ENCODE measurements around the gene ZKSCAN5. TPM values are rescaled to one million over a fixed set of nuclear protein-coding genes. Genes with fewer than 3 reads are reported as not detected.

The ZKSCAN5 gene
- total and polyA plus RNA-seq, 2 experiments from 2014 or later: 4.6 to 13.4 TPM

GRCh38 chr7:99543081-99543671, 38.7 kb downstream of the ZKSCAN5 start:
- ATAC-seq: no peak
- Mint-ChIP-seq H3K9me3 (peaks cover 86% of the 10 kb centered on the region), H3K27ac (no peak overlapping the region), H3K4me3 (no peak overlapping the region), H3K36me3 (ENCODE audit: low read depth) (peaks cover 63% of the 10 kb centered on the region), H3K4me1 (no peaks in the 10 kb centered on the region), H3K27me3 (ENCODE audit: insufficient read depth, low read depth, poor library complexity) (peaks cover 6% of the 10 kb centered on the region)
- no peaks in the 10 kb centered on the region for H3K79me2 ChIP-seq (replicated peaks; ENCODE audit: insufficient read depth)
- no peaks in the 10 kb centered on the region for H3K4me1 ChIP-seq (ENCODE audit: insufficient read depth)
- no peak overlapping the region for H3K4me3 ChIP-seq
- no peaks in the 10 kb centered on the region for H3K9me2 ChIP-seq (ENCODE audit: insufficient read depth)
- no peak for TF ChIP-seq ZNF462 (CRISPR knock-in tag; IDR thresholded peaks at IDR 0.05)
- no peak for TF ChIP-seq JUNB (IDR thresholded peaks at IDR 0.05; ENCODE audit: unreplicated experiment)
- TF ChIP-seq NANOG (IDR thresholded peaks at IDR 0.05; ENCODE audit: borderline replicate concordance): no peak
- no peak for TF ChIP-seq ZNF114 (CRISPR knock-in tag; IDR thresholded peaks at IDR 0.05)
- no peak for TF ChIP-seq ZNF331 (CRISPR knock-in tag; IDR thresholded peaks at IDR 0.05; ENCODE audit: low read depth)
- TF ChIP-seq REST (IDR thresholded peaks at IDR 0.05; ENCODE audit: unreplicated experiment): no peak
- no peak for TF ChIP-seq EZH2phosphoT487 (IDR thresholded peaks at IDR 0.05; ENCODE audit: unreplicated experiment)
- no peak for TF ChIP-seq ETS1 (IDR thresholded peaks at IDR 0.05)
- TF ChIP-seq EZH2 (IDR thresholded peaks at IDR 0.05; ENCODE audit: low read depth, unreplicated experiment): no peak
- TF ChIP-seq POLR2AphosphoS5 (IDR thresholded peaks at IDR 0.05; ENCODE audit: low read depth): no peak
- TF ChIP-seq CREB1 (CRISPR knock-in tag; IDR thresholded peaks at IDR 0.05; ENCODE audit: low read depth): no peak
- TF ChIP-seq STAT1 (IDR thresholded peaks at IDR 0.05; ENCODE audit: unreplicated experiment): no peak
- TF ChIP-seq, protein P1, sequence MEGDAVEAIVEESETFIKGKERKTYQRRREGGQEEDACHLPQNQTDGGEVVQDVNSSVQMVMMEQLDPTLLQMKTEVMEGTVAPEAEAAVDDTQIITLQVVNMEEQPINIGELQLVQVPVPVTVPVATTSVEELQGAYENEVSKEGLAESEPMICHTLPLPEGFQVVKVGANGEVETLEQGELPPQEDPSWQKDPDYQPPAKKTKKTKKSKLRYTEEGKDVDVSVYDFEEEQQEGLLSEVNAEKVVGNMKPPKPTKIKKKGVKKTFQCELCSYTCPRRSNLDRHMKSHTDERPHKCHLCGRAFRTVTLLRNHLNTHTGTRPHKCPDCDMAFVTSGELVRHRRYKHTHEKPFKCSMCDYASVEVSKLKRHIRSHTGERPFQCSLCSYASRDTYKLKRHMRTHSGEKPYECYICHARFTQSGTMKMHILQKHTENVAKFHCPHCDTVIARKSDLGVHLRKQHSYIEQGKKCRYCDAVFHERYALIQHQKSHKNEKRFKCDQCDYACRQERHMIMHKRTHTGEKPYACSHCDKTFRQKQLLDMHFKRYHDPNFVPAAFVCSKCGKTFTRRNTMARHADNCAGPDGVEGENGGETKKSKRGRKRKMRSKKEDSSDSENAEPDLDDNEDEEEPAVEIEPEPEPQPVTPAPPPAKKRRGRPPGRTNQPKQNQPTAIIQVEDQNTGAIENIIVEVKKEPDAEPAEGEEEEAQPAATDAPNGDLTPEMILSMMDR (conservative IDR thresholded peaks at IDR 0.05; ENCODE audit: low read depth in 2 of 2): no peak
- H3K27ac ChIP-seq (ENCODE audit: low read depth): no peak overlapping the region
- DNase-seq (ENCODE audit: low spot score): no peak
- no peak overlapping the region for H2AFZ ChIP-seq
- H4K20me1 ChIP-seq (replicated peaks; ENCODE audit: insufficient read depth): no peaks in the 10 kb centered on the region
- no peak overlapping the region for H3K4me2 ChIP-seq
- H3K36me3 ChIP-seq (ENCODE audit: insufficient read depth): 0 out of 2 replicates have a peak, but pooled peaks cover 3% of the 10 kb centered on the region
- no peaks in the 10 kb centered on the region for H3K27me3 ChIP-seq (ENCODE audit: insufficient read depth)
- no peaks in the 10 kb centered on the region for H3F3A ChIP-seq (replicated peaks; ENCODE audit: low read depth)
